Liver (tissue), 3 donors: ENCODE results near the gene TP73.

Experiments used
- FOXA1 ChIP-seq: IDR thresholded peaks from 2 replicates; pipeline ENCODE4 v1.6.1; 2016; ENCODE audit warnings: antibody characterized with exemption
- JUND ChIP-seq, 2 donors: IDR thresholded peaks; 2 replicates each; pipeline ENCODE4 v1.6.1; 2016; ENCODE audit warnings: antibody characterized with exemption in 2 of 2
- NR2F2 ChIP-seq: IDR thresholded peaks from 2 replicates; pipeline ENCODE4 v1.6.1; 2016; ENCODE audit warnings: antibody characterized with exemption
- RAD21 ChIP-seq, 2 donors: IDR thresholded peaks; 2 replicates each; pipeline ENCODE4 v1.6.1; 2016; ENCODE audit warnings: antibody characterized with exemption in 2 of 2, mild to moderate bottlenecking in 2 of 2
- TAF1 ChIP-seq: conservative IDR thresholded peaks from 2 replicates; pipeline ENCODE4 v1.6.1; 2016; ENCODE audit warnings: antibody characterized with exemption, mild to moderate bottlenecking
- YY1 ChIP-seq: IDR thresholded peaks from 2 replicates; pipeline ENCODE4 v1.6.1; 2016; ENCODE audit warnings: antibody characterized with exemption, mild to moderate bottlenecking
- TF ChIP-seq, protein P1 (sequence below): fragments of 150-350 bp; IDR thresholded peaks from 2 replicates; pipeline ENCODE4 v1.5.1; 2017; ENCODE audit warnings: improper control_type of control experiment, low read depth, low read length; ENCODE audit not compliant: missing input control
- TF ChIP-seq, protein P2 (sequence below): IDR thresholded peaks from 2 replicates; pipeline ENCODE4 v1.6.1; 2016; ENCODE audit warnings: antibody characterized with exemption
- TF ChIP-seq, protein P3 (sequence below): IDR thresholded peaks from 2 replicates; pipeline ENCODE4 v1.6.1; 2016; ENCODE audit warnings: antibody characterized with exemption, mild to moderate bottlenecking
- TF ChIP-seq, protein P4 (sequence below): IDR thresholded peaks from 2 replicates; pipeline ENCODE4 v1.6.1; 2016; ENCODE audit warnings: antibody characterized with exemption
- donor health status: healthy.
- donor health status: healthy.

DNA sequence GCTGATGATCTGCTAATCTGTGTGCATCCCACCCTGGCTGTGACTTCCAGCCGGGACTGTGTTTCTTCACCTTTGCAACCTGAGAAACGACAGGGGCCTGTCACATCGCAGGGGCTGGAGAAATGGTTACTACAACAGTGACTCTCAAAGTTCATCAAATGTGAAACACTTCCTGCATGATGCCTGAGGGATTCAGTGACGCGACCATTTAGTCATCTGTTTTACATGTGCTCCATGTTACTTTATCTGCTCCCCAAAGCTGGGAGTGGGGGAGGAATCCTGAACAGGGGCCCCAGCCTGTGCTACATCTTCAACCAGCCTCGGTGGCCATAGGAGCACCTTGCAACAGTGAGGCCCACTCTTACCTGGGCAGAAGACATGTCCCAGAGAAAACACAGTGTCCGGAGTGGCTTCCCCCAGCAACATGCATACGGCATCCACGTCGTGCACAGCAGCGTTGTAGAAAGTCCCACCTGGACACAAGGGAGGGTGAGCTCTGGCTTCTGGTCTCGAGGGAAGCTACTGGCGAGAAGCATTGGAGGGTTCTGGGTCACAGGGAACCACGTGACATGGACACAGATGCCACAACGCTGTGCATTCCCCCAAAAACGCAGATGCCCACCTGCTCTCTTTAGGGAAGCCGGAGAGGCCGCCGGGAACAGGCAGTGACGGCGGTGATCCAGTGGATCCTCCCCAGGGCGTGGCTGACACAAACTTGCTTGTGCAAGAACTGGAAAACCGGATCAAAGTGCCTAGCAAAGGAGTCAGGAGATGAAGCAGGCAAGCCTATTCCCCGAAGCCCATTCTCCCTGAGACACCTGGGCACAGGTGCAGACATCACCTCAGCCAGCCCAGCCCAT lies 90.4 kb downstream of the TP73 start:
- TF ChIP-seq, protein P1, sequence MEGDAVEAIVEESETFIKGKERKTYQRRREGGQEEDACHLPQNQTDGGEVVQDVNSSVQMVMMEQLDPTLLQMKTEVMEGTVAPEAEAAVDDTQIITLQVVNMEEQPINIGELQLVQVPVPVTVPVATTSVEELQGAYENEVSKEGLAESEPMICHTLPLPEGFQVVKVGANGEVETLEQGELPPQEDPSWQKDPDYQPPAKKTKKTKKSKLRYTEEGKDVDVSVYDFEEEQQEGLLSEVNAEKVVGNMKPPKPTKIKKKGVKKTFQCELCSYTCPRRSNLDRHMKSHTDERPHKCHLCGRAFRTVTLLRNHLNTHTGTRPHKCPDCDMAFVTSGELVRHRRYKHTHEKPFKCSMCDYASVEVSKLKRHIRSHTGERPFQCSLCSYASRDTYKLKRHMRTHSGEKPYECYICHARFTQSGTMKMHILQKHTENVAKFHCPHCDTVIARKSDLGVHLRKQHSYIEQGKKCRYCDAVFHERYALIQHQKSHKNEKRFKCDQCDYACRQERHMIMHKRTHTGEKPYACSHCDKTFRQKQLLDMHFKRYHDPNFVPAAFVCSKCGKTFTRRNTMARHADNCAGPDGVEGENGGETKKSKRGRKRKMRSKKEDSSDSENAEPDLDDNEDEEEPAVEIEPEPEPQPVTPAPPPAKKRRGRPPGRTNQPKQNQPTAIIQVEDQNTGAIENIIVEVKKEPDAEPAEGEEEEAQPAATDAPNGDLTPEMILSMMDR: no peak
- TF ChIP-seq, protein P2, sequence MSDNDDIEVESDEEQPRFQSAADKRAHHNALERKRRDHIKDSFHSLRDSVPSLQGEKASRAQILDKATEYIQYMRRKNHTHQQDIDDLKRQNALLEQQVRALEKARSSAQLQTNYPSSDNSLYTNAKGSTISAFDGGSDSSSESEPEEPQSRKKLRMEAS: no peak
- TF ChIP-seq, protein P3, sequence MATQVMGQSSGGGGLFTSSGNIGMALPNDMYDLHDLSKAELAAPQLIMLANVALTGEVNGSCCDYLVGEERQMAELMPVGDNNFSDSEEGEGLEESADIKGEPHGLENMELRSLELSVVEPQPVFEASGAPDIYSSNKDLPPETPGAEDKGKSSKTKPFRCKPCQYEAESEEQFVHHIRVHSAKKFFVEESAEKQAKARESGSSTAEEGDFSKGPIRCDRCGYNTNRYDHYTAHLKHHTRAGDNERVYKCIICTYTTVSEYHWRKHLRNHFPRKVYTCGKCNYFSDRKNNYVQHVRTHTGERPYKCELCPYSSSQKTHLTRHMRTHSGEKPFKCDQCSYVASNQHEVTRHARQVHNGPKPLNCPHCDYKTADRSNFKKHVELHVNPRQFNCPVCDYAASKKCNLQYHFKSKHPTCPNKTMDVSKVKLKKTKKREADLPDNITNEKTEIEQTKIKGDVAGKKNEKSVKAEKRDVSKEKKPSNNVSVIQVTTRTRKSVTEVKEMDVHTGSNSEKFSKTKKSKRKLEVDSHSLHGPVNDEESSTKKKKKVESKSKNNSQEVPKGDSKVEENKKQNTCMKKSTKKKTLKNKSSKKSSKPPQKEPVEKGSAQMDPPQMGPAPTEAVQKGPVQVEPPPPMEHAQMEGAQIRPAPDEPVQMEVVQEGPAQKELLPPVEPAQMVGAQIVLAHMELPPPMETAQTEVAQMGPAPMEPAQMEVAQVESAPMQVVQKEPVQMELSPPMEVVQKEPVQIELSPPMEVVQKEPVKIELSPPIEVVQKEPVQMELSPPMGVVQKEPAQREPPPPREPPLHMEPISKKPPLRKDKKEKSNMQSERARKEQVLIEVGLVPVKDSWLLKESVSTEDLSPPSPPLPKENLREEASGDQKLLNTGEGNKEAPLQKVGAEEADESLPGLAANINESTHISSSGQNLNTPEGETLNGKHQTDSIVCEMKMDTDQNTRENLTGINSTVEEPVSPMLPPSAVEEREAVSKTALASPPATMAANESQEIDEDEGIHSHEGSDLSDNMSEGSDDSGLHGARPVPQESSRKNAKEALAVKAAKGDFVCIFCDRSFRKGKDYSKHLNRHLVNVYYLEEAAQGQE: no peak
- TF ChIP-seq, protein P4, sequence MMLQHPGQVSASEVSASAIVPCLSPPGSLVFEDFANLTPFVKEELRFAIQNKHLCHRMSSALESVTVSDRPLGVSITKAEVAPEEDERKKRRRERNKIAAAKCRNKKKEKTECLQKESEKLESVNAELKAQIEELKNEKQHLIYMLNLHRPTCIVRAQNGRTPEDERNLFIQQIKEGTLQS: no peak
- TF ChIP-seq YY1: no peak
- TF ChIP-seq NR2F2: no peak
- no peak for TF ChIP-seq RAD21 (IDR thresholded peaks at IDR 0.05)
- TF ChIP-seq JUND (IDR thresholded peaks at IDR 0.05): no peak
- no peak for TF ChIP-seq TAF1
- no peak for TF ChIP-seq FOXA1
